Activated naive CD4-positive, alpha-beta T cell treated with anti-CD3 and anti-CD28 coated beads, Interleukin-2, amount 50 U/mL, for 16 hours (primary cell): Measurements from ENCODE around the gene COX17.
A peak's percentile ranks its signal among the peaks of the same experiment; 100 is the strongest.
"Not testable (repeated sequence)": the region's sequence is repeated elsewhere in the genome, so short reads cannot be mapped to it uniquely, and the experiment has no call there.

Experiments used
- DNase-seq: peaks from one replicate; pipeline ENCODE4 v3.0.0-alpha.2; 2020

Gene COX17, protein sequence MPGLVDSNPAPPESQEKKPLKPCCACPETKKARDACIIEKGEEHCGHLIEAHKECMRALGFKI

DNA sequence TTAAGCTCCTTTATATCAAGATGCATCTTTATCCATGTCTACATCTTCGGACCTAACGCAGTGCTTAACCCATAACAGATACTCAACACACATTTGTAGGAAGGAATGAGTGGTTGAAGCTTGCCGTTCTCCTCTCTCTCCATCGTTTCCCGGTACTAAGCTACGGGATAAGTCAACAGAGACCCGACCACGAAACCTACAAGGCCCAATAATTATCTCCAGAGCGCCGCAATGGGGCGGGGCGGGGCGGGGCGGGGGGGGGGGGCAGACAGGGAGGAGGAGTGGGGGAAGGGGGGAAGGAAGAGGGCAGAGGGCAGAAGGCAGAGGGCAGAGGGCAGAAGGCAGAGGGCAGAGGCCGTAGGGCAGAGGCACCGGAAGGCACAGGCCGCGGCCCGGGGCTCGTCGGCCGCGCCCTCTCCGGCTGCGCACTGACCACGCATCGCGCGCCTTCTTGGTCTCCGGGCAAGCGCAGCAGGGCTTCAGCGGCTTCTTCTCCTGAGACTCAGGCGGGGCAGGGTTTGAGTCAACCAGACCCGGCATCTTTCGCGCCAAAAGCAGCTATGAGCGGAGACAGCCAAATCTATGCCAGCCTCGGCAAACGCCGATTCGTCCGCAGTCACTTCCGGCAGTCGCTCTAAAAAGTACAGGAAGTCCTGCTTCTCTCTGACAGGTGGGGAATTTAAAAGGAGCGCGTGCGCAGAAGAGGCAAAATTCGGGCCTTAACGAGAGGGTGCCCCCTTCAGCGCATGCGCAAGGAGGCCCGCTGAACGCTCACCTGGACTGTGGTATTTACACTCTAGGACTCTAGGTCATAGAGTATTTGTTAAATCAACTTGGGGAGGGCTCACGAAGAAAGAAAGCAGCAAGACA lies at the start of gene COX17:
TSS of gene COX17 (minus strand) at position 636 of the 870 bp plus-strand sequence. CDS start at position 540, 96 bp downstream.
- DNase-seq: peak; percentile 94

DNA sequence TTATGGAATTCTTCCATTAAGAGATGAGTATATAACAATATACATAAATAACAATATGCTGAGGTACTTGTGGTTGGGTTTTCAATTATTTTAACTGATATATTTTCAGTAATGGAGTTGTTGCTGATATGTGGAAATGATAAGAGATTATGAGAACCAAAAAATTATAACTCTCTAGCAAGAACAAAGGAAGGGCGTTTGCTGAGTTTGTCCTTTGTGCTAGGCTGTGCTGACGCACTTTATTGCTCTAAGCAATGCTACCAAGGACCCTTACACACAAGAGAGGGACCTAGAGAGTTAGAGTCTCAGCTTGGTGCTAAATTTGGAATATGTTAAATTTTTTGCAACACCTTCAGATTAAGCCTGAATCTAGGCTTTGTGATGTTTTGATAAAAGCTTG lies 49.7 kb upstream of the COX17 start:
- DNase-seq: no peak

DNA sequence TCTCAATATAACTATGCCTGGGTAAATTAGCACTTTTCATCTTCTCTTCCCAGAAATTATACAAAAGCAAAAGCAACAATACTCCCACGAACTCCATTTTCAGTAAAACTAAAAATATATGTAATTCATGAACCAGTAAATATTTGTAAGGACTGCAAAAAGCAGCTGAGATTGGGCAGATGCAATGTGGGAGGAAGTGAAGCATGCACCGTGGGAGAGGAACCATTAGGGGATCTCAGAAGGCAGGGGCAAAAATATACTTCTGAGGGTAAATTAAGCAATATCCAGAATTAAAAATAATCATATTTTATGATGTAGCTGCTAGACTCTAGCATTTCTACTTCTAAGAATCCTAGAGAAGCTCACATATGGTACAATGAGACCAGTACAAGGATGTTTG lies 45.8 kb upstream of the COX17 start:
- no peak for DNase-seq

DNA sequence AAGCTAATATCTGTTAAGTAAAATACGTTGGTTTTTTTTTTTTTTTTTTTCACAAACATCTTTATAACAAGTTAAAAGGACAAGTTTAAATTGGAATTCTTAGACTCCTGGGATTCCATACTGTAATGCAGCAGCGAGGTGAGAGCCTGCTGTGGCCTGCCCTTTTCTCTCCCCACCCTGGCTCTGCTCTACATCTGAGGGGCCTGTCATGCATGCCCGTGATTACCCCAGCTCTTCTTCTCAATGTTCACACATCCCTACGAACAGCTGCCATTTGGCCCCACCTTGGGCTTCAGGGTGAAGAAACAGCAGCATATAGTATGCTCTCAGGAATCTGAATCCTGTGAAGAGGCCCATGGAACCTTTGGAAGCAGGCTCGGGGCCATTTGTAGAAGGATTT lies 40.3 kb upstream of the COX17 start:
- DNase-seq: no peak

DNA sequence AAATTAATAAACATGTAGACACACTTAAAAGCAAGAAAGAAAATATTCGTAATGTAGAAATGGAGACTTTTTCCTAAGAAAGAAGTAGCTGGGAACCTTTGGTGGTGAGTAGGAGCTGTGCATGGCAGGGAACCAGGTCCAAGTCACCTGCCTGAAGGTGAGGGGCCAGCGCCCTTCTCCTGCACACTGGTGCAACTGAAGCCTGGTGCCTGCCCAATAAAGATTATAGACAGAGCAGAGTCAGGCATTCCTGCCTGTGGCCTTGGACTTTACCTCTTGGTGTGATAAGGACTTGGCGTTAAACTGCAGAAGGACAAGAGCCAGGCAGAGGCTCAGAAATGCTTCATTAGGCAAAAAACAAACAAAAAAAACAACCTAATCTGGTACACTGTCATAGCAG lies 39.8 kb upstream of the COX17 start:
- no peak for DNase-seq

DNA sequence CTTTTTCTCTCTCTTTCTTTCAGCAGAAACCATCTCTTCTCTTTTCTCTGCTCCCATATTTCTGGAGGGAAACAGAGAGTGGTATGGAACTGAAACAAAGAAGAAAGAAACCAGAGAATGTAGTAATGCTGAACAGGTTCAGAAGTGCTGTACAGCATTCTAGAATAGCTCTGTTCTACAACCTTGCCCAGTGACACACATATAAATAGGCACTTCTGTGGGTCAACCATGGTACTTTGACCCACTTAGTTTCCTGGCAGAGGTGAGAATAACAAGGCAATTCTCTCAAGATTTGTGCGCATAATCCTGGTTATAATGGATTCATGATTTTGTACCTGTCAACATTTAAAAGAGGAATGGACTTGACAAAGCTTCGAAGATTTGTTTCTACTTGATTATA lies 37.9 kb upstream of the COX17 start:
- no peak for DNase-seq

DNA sequence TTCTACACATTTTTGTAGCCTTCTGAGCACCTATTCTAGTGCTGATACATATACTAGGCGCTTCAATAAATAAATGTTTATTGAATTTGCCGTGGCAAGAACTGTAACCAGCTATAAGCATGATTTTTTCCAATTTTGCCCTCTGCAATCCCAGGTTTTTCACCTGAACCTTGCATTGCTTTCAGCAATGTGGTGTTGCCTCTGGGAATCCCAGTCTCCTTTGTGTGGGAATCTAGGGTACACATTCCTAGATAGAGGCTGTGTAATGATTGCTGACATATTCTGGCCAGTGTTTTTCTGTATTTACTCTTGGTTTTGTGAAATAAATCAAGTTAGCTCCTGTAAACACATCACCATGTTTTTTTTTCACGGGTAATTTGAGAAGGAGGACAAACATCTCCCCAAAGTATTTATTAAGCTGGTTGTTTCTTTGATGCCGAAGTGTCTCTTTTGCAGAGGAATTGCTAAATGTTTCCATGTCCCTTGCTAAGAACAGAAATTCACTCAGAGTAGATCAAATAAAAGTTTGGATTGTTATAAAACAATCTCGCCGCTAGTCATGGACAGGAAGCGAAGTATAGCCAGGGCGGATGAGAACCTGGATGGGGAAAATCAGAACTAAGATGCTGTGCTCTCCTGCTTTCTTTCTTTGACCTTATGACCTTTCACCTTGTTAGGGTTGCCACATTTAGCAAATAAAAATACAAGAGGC lies 26.8 kb upstream of the COX17 start:
- DNase-seq: no peak

DNA sequence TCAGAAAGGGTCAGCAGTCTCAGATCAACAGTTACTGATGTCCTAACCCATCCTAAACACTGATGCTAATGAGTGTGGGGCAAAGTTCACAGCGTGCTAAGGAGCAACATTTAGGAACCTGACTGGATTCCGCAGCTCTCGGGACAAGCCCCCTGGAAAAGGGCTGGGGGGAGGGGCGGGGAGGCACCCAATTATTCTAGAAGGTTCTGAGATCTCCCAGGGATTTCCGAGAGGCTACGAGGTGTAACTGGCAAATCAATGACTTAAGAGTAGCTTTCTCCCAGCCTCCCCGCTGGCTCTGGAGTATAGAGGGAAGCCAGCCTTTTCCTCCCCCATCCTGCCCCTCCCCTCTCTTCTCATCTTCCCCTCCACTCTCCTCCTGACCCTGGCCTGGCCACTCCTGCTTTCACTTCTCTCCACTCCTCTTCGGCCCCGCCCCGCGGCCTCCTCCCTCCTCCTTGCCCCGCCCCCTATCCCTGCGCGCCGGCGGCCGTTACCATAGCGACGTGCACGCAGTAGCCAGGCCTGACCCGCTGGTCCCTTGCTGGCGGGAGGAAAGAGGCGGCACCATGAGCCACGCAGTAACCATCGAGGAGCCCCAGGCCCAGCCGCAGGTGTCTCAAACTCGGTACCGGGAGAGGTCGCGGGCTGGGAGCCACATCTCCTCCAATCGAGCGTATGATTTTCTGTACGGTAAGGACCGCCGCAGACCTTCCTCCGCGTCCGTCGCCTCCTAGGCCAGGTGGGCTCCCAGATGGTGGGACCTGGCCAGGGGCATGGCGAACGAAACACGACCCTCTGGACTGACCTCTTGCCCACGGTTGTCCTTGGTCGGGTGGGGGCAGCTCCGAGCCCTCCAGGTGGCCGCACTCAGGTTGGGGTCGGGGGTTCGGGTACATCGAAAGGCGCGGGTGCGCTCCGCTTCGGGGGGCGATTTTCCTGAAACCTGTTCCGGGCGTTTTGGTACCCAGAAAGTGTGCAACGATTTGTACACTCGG lies 25.6 kb upstream of the COX17 start, which contains the start of gene CFAP91:
TSS of gene CFAP91 (plus strand) at position 493 of the 998 bp plus-strand sequence. CDS start at position 570, 77 bp downstream.
- peak; percentile 71 for DNase-seq

DNA sequence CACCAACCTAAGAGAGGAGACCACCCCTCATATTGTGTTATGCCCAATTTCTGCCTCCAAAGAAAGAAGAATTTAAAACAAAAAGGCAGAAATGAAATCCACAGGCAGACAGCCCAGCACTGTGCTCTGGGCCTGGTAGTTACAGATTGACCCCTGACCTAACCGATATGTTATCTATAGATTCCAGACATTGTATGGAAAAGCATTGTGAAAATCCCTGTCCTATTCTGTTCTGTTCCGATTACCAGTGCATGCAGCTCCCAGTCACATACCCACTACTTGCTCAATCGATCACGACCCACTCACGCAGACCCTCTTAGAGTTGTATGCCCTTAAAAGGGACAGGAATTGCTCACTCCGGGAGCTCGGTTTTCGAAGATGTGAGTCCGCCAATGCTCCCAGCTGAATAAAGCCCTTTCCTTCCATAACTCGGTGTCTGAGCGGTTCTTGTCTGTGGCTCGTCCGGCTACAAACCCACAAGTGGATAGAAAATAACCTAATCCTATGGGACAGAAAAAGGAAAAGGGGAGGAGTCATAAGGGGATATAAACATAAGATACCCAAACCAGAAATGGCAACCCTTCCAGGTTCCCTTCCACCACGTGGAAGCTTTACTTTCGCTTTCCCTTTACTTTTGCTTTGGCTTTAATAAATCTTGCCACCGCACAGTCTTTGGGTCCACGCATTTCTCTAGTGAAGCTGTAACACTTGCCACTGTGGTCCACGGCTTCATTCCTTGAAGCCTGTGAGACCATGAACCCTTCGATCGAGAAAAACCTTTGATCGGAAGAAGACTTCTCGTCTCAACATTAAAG lies 23.9 kb upstream of the COX17 start:
- no peak for DNase-seq

DNA sequence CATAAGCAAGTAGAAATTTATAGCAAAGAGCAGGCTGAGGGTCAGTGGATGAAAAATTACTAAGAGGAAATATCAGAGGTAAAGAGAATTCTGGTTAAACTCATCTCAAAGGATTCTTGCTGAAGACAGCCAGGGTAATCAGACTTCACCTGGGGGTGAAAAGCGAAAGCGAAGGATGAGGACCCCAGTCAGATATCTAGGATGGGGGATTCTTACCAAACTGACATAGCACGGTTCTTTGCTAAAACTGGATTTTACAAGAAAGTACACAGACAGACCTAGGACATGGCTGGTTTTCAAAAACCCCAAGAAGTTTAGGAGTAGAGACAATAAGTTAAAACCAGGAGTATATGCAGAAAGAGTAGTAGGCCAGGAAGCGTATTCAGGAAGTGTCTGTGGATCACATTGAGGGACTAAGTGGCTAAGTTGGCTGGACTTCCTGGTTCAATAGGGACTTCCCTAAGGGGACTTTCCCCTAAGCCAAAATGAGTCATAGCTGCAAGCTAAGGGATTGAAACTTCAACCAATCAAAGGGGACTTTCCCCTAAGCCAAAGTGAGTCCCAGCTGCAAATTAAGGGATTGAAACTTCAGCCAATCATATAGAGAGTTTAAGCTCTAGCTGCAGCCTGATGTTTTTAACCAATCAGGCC lies 23.2 kb upstream of the COX17 start:
- no peak for DNase-seq

DNA sequence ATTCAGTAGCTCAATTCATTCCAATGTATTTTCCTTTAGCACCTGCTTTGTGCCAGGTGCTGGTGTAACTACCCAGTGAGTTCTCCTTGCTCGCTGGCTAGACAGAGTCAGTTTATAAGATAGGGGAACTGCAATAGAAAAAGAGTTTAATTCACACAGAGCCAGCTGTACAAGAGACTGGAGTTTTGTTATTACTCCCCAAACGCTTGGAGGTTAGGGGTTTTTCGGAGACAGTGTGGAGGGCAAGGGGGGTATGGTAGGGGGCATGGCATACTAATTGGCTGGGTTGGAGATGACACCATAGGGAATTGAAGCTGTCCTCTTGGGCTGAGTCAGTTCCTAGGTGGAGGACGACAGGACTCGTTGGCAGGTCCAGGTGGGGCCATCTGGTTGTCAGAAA lies 20.2 kb upstream of the COX17 start:
- DNase-seq: no peak

DNA sequence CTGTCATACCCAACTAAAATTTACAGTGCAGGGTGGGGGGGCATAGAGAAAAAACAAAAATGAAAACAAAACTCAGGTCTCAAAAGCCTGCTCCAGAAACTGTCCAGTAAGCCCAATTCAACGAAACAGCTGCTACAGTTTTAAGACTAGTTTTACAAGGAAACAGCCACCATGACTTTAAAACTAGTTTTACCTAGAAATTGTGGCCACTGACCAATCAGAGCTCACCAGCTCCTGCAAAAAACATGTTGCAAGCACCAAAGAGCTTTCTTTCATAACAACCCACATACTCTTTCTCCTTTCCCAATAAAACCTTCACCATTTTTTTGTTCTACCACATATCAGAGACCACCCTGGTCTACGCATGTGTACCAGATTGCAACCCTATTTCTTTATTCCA lies 18.3 kb upstream of the COX17 start:
- no peak for DNase-seq

DNA sequence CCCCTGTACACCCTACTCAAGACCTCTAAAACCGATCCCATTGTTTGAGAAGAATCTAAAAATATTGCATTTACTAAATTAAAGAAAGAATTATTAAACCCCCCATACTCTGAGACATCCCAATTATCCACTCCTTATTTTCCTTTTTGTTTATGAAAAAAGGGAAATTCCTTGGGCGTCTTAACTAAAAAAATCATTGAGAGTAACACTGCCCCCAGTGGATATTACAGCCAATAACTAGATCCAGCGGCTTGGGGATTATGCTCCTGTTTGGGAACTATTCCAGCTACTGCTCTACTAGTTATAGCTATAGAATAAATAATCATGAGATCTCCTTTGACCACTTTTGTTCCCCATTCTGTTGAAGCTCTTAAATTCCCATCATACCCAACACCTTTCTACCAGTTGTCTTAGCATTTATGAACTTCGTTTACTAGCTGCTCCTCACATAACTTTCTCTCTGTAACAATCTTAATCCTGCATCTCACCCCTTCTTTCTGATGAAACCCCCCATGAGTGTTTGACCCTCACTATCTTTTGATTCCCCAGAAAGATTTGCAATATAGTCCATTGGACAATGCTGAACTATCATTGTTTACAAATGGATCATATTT lies 12.9 kb upstream of the COX17 start:
- DNase-seq: no peak

DNA sequence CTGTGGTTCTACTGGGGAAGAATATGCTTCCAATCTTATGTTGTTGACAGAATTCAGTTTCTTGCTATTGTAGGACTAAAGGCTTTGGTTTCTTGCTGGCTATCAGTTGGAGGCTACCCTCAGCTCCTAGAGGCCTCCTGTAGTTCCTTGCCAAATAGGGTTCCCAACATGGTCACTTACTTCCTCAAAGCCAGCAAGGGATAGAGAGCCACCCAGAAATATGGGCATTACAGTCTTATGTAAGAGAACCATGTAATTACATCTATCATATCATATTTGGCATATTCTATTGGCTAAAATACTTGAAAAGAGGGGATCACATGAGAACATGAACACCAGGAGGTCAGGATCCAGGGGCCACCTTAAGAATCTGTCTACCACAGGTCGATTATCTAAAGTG lies 6.2 kb upstream of the COX17 start:
- DNase-seq: no peak

DNA sequence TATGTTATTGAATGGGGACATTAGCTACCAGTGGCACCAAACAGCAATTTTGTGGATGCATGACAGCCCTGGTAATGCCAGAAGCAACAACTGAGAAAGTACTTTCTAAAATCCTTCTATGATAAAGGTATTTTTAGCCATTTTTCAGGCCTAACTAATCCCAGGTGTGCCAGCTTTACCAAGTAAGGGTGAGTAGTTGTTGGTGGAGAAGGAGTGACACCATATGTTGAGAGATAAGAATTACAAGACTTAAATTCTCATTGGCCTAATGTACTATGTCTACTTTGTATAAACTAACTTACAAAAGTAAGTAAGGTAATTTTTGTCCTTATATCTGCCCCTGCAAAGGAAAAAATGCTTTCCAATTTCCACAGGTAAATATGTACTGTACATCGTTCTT lies 4.1 kb upstream of the COX17 start:
- no peak for DNase-seq

DNA sequence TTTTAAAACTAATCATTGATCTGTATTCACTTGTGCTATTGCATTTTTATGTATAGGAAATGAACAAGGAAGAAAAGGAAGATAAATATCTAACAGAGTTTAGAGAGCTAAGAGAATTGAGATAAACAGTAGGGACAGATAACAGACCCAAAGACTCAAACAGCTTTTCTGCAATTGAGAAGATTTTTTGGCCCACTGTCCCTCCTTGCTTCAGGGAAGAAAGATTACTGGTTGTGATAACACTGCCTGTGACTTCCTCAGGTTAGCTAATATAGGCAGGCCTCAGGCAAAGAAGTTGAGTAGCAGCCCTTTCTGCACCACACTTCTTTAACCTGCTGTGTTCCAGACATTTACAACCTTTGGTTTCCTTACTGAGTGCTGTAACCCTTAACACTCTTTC lies 2.7 kb upstream of the COX17 start:
- no peak for DNase-seq

DNA sequence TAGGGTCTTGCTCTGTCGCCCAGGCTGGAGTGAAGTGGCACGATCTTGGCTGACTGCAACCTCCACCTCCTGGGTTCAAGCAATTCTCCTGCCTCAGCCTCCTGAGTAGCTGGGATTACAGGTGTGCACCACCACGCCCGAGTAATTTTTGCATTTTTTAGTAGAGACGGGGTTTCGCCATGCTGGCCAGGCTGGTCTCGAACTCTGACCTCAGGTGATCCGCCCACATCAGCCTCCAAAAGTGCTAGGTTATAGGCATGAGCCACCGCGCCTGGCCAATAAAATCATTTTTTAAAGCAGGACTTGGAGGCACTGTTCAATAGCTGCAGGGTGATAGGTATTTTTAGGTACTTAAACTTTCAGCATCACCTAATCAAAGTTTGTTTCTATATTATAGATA lies 1.0 kb upstream of the COX17 start:
- not testable (repeated sequence) for DNase-seq

DNA sequence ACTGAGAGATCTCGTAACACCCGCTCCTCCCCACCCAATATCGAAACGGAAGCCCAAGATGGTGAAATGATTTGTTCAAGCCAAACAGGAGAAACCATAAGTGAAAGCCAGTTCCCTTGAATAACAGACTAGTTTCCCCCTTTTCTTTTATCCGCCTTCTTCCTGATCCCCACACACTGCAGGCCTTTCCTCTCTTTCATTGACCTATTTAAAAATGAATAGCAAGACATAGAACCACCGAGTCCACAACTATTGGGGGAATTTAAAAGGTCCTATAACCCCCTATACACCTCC lies 382 bp upstream of the COX17 start:
- no peak for DNase-seq

DNA sequence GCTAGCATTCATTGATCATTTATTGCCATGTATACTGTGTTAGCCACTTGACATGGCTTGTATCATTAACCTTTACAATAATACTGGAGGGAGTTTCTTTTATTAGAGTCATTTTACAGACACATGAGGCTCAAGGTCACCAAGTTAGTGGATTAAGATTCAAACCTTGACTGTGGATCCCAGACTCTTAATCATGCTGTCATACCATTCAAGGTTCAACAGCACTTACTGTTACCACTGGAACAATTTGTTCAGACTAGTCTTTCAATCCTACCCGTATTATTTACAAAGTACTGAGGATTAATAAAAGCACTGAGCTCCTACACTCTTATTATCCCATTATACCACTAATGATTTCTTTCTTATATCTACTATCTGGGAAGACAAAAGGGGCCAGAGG lies 1.2 kb downstream of the COX17 start:
- DNase-seq: no peak

DNA sequence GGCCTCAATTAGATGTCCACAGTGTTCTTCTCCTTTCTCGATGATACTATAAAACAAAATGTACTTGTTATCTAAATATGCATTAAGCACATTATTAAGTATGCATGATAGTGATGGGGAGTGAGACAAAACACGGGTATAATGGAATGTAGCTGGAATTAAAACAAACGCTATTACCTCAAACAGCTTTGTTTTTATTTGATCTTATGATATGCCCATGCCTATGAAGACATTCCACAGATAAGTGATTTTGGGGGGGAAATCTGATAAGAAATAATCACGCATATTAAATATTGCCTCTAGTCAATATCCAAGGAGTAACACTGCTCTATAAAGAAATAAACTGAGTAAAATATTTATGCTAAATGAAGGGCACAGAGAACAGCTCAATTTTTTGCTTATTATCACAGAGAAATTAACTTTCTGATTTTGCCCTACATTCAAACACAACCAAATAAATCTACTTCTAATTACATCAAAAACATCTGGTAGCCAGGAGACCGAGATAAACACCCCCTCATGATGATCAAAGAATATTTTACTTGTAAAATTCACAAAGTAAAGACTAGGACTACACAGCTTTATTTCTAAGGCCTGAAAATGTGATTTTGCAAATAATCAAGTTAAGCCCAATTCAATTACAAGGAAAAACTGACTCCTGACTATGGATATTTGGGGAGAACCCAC lies 1.9 kb downstream of the COX17 start:
- no peak for DNase-seq

DNA sequence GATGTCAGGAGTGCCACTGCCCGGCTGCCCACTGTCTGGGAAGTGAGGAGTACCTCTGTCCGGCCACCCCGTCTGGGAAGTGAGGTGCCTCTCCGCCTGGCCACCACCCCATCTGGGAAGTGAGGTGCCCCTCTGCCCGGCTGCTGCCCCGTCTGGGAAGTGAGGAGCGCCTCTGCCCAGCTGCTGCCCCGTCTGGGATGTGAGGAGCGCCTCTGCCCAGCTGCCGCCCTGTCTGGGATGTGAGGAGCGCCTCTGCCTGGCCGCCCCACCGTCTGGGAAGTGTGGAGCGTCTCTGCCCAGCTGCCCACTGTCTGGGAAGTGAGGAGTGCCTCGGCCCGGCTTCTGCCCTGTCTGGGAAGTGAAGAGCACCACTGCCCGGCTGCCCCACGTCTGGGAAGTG lies 3.3 kb downstream of the COX17 start:
- DNase-seq: no peak
